OCI-M2 (cell line): ENCODE data around the gene ZNF789.
A peak's percentile ranks its signal among the peaks of the same experiment; 100 is the strongest.

Experiments used
- DNase-seq: peaks from one replicate; lab custom pipeline; 2025; ENCODE audit not compliant: unreplicated experiment; lab: John Stamatoyannopoulos, UW

ZNF789 gene

GRCh38 chr7:99504281-99504602 is 31.6 kb downstream of the ZNF789 start:
- DNase-seq, result no peak

GRCh38 chr7:99504603-99505323 is 32.1 kb downstream of the ZNF789 start, which contains the start of gene ZKSCAN5:
Gene ZKSCAN5, plus strand, starts transcription at chr7:99504662. Its CDS starts 1,383 bp downstream, at chr7:99506045.
- DNase-seq, result peak; percentile 85

DNA sequence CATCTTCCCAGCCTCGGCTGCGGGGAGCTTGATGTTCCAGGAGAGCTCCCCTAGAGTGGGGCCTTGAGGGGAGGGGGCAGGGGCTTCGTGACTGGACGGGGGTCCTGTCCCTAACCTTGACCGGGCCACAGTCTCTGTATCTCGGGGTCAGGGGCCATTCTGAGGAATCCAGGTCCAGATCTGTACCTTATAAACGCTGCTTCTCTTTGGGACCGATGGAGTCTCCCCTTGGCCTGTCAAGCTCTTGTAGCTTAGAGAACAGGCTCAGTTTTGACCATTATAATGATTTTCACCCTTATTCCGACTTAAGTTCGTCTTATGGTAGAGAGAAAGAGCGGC is 32.6 kb downstream of the ZNF789 start:
- no peak for DNase-seq

DNA sequence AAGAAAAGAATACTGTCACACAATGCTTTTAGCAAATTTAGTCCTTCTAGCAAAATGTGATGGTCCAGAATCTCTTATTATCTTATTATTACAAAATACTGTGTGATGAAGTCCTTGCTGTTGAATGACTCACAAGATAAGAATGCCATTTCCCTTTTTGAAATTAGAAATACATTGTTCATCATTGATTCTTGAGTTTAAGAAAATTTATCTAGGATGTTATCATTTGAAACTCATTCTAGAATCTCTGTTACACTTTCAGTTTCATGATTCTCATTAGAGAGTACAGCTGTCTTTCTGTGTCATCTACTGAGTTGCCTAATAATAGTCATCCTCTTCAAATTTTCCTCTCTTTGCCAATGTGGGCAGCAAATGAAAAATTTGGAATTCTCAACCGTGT is 41.4 kb downstream of the ZNF789 start:
- DNase-seq, result no peak

DNA sequence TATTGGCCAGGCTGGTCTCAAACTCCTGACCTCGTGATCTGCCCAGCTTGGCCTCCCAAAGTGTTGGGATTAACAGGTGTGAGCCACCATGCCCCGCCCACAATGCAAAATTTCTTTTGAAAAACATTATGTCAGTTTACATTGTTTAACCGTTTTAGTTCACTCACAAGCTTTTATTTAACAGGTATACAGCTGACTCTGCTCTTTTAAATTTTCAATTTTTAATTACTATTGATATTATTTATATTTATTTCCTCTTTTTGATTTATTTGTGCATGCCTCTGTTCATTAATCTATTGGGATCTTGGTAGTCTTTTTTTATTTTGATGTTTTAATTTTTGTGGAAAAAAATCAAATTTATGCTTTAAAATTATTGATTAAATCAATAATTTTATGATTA is 48.7 kb downstream of the ZNF789 start:
- no peak for DNase-seq

DNA sequence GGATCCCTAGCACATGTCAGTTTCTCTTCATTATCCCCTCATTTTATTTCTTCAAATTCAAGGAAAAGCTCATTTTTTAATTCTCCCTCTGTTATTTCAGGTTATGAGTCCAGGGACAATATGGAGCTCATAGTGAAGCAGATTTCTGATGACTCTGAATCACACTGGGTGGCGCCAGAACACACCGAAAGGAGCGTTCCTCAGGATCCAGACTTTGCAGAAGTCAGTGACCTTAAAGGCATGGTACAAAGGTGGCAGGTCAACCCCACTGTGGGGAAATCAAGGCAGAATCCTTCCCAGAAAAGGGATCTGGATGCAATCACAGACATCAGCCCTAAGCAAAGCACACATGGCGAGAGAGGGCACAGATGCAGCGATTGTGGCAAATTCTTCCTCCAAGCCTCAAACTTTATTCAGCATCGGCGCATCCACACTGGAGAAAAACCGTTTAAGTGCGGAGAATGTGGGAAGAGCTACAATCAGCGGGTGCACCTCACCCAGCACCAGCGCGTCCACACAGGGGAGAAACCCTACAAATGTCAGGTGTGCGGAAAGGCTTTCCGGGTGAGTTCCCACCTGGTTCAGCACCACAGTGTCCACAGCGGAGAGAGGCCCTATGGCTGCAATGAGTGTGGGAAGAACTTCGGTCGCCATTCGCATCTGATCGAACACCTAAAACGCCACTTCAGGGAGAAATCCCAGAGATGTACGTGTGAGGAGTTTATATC is 53.2 kb downstream of the ZNF789 start:
- no peak for DNase-seq

DNA sequence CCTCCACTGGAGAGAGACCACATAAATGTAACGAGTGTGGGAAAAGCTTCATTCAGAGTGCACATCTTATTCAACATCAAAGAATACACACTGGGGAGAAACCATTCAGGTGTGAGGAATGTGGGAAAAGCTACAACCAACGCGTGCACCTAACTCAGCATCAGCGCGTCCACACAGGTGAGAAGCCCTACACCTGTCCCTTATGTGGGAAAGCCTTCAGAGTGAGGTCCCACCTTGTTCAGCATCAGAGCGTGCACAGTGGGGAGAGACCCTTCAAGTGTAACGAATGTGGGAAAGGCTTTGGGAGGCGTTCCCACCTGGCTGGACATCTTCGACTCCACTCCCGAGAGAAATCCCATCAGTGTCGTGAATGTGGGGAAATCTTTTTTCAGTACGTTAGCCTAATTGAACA is 58.7 kb downstream of the ZNF789 start:
- DNase-seq, result no peak

- no peak for DNase-seq
Observed at GRCh38 chr7:99535667-99536066, 63.0 kb downstream of the ZNF789 start.
